Measurements from ENCODE around the gene SLC6A2.
A peak's percentile ranks its signal among the peaks of the same experiment; 100 is the strongest.

SLC6A2 gene

GRCh38 chr16:55672471-55672870 lies 16.7 kb downstream of the SLC6A2 start:
- DNase-seq, result no peak

GRCh38 chr16:55678161-55678821 lies 22.5 kb downstream of the SLC6A2 start:
- DNase-seq, result no peak

- DNase-seq, result no peak
Observed at GRCh38 chr16:55682086-55682485, 26.3 kb downstream of the SLC6A2 start.

GRCh38 chr16:55685973-55686372 lies 30.2 kb downstream of the SLC6A2 start:
- DNase-seq, result no peak

- DNase-seq, result no peak
Observed at GRCh38 chr16:55686671-55687070, 30.9 kb downstream of the SLC6A2 start.

- no peak for DNase-seq
Observed at GRCh38 chr16:55687802-55688201, 32.0 kb downstream of the SLC6A2 start.

- no peak for DNase-seq
Observed at GRCh38 chr16:55690841-55691240, 35.1 kb downstream of the SLC6A2 start.

- no peak for DNase-seq
Observed at GRCh38 chr16:55691771-55692170, 36.0 kb downstream of the SLC6A2 start.

- no peak for DNase-seq
Observed at GRCh38 chr16:55695595-55695994, 39.8 kb downstream of the SLC6A2 start.

- no peak for DNase-seq
Observed at GRCh38 chr16:55697867-55698266, 42.1 kb downstream of the SLC6A2 start.

- DNase-seq, result no peak
Observed at GRCh38 chr16:55698331-55698730, 42.5 kb downstream of the SLC6A2 start.

- DNase-seq, result no peak
Observed at GRCh38 chr16:55698946-55699345, 43.2 kb downstream of the SLC6A2 start.

GRCh38 chr16:55699616-55700015 lies 43.8 kb downstream of the SLC6A2 start:
- DNase-seq, result no peak

- DNase-seq, result no peak
Observed at GRCh38 chr16:55700067-55700466, 44.3 kb downstream of the SLC6A2 start.

- DNase-seq, result no peak
Observed at GRCh38 chr16:55700961-55701360, 45.2 kb downstream of the SLC6A2 start.

GRCh38 chr16:55701442-55702319 lies 45.9 kb downstream of the SLC6A2 start:
- peak; percentile 62 for DNase-seq

GRCh38 chr16:55703003-55704001 lies 47.5 kb downstream of the SLC6A2 start:
- DNase-seq, result peak; percentile 17

GRCh38 chr16:55706739-55707384 lies 51.1 kb downstream of the SLC6A2 start:
- DNase-seq, result no peak

- DNase-seq, result no peak
Observed at GRCh38 chr16:55709801-55710200, 54.0 kb downstream of the SLC6A2 start.

GRCh38 chr16:55710466-55710865 lies 54.7 kb downstream of the SLC6A2 start:
- no peak for DNase-seq

GRCh38 chr16:55711959-55712876 lies 56.4 kb downstream of the SLC6A2 start:
- peak; percentile 76 for DNase-seq
